ENCODE data around the gene LCMT1.

LCMT1 gene

DNA sequence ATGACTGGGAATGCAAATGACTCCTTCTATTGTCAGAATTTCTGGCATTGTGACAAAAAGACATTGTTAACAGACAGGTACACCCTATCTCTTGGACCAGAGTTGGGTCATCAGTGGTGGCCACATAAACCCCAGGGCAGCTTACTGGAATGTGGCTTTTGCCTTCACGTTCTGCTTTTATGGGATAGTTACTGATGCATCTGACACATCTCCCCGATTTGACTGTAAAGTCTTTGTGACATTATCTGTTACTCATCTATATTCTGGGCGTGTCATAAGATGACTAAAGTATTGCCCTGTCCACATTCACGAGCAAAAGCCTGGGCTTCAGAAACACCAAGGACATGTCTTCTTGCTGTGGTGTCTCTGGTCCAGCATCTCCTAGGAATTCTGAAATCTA, 86.5 kb downstream of the LCMT1 start:
- no peak for DNase-seq (ENCODE audit: low read depth)

DNA sequence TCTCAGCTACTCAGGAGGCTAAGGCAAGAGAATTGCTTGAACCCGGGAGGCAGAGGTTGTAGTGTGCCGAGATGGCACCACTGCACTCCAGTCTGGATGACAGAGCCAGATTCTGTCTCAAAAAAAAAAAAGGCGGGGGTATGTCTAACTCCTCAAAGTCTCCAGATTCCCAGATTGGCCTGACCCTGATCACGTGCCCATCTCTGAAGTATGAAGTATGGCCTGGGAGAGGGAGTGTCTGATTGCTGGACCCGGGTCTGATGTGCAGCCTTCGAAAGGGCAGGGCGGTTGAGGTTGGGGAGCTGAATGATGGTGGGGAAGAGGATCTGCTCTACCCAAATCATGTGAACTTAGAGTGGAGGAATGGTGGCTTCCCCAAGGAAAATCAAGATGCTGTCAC, 87.9 kb downstream of the LCMT1 start:
- DNase-seq (ENCODE audit: low read depth): no peak

DNA sequence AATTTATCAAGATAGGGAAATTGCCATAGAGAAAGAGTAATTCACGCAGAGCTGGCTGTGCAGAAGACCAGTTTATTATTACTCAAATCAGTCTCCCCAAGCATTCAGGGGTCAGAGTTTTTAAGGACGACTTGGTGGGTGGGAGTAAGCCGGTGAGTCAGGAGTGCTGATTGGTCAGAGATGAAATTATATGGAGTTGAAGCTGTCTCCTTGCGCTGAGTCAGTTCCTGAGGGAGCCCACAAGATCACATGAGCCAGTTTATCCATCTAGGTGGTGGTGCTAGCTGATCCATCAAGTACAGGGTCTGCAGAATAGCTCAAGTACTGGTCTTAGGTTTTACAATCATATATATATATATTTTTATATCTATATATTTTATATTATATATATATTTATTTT, 99.2 kb downstream of the LCMT1 start:
- DNase-seq (ENCODE audit: low read depth): no peak

DNA sequence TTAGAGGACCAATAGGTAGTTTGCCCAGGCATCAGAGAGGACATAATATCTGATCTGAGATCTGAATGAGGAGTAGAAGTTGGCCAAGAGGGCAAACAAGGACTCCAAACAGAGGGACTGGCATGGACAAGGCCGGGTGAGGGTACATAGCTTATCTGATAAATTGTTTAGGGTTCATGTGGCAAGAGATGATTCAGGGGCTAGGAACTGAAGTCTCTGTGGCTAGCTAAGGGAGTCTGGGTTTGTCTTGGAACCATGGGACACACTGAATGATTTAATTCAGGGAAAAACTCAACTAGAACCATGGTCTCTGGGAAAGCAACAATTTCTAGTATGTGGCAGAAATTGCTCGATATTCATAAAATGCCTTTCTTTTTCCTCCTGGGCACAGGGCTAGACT, 101.1 kb downstream of the LCMT1 start:
- DNase-seq (ENCODE audit: low read depth): no peak

DNA sequence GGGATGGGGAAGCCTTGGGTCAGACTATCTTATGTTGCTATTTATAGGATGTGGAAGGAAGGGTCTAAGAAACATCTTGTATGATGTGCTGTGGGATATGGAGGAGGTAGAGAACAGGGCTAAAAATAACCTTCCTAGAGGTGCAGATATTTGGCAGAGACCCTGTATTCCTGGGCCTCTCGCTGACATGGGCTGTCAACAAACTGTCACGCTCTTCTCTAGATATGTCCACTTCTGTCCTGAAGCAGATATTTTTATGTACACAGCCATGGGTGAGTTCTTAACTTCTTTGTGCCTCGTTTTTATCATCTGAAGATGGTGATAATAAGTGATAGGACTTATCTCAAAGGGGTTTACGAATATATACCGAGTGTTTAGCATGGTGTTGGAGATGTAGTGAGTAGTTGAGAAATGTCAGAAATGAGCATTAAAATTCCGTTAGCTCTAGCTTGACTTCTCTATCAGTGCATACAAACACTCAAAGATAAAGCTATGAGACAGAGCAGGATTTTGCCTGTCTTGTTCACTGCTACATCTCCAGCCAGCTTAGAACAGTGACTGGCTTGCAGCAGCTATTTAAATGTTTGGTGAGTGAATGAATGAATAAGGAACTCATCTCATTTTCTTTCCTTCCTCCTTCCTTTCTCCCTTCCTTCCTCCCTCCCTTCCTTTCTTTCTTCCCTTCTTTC, 102.3 kb downstream of the LCMT1 start:
- no peak for DNase-seq (ENCODE audit: low read depth)

DNA sequence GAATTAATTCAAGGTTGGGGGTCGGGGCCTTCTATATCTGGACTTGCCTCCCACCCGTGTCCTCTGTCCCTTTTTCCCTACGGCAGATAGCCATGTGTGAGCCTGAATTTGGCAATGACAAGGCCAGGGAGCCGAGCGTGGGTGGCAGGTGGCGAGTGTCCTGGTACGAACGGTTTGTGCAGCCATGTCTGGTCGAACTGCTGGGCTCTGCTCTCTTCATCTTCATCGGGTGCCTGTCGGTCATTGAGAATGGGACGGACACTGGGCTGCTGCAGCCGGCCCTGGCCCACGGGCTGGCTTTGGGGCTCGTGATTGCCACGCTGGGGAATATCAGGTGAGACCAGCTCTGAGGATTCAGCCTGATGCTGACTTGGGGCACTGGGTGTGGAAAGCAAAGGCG, 105.6 kb downstream of the LCMT1 start:
- DNase-seq (ENCODE audit: low read depth): no peak

DNA sequence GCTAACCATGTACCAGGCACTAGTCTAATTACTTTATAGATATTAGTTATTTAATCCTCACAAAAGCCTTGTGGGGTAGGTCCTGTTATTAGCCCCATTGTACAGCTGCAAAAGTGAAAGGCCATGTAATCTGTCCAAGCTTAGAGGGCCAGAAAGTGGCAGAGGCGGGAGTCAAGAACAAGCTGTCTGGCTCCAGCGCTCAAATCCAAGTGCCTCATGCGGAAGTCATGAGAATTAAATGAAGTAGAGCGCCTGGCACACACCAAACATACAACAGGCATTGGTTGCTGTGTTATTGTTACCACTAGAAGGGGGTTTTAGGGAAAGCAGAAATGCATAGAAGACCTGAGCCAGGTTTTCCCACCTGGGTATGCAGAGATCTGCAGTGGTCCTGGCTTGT, 106.4 kb downstream of the LCMT1 start:
- DNase-seq (ENCODE audit: low read depth): no peak

DNA sequence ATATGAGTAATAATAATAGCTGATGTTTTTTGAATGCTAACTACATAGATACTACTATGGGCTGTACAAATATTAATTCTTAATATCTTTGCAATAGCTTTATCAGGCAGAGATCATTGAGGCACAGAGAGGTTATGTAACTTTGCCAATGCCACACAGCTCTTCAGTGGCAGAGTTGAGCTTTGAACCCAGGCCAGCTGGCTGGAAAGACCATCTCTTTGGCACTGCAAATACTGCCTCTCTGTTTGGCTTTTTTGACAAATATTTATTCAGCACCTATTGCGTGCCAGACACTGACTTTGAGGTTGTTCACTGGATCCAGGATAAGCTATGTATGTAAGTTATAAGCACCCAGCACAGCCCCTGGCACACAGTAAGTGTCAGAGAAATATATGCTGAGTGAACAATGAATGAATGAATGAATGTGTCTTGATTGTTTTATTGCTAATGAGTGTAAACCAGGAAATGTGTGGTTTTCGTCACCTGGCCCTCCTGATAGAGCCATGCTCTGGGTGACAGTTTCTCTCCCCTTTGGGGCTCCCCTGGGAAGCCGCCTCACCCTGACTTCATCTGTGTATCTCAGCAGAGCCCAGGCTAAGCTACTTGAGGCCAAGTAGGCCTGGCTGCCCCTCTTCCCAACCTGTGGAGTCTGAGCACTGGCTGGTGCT, 107.7 kb downstream of the LCMT1 start:
- DNase-seq (ENCODE audit: low read depth): no peak

DNA sequence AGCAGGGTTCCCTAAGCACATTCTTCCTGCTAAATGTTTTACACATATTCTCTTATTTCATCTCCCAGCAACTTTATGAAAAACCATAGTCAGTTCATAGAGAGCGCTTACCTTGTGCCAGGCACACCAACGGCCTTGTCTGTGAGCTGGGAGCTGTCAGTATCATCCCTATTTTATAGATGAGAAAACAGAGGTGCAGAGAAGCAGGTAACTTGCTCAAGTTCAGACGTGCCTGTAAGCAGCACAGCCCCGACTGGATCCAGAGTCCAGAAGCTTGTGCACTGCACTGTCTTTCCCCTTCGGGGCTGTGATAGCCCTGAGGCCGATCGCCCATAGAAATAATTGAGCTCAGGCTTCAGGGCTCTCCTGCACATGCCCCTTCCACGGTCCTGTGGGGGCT, 111.4 kb downstream of the LCMT1 start:
- no peak for DNase-seq (ENCODE audit: low read depth)

DNA sequence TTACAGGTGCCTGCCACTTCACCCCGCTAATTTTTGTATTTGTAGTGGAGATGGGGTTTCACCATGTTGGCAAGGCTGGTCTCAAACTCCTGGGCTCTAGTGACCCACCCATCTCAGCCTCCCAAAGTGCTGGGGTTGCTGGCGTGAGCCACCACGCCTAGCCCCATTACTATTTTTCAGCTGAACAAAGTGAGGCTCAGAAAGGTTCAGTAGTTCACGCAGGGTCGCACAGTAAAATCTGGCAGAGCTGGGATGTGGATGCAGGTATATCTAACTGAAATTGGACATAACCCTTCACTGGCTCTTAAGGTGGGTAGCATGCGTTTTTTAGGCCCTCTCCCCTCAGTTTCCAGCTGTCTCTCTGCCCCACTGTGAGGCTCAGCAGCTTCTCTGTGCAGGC, 112.4 kb downstream of the LCMT1 start:
- DNase-seq (ENCODE audit: low read depth): no peak

DNA sequence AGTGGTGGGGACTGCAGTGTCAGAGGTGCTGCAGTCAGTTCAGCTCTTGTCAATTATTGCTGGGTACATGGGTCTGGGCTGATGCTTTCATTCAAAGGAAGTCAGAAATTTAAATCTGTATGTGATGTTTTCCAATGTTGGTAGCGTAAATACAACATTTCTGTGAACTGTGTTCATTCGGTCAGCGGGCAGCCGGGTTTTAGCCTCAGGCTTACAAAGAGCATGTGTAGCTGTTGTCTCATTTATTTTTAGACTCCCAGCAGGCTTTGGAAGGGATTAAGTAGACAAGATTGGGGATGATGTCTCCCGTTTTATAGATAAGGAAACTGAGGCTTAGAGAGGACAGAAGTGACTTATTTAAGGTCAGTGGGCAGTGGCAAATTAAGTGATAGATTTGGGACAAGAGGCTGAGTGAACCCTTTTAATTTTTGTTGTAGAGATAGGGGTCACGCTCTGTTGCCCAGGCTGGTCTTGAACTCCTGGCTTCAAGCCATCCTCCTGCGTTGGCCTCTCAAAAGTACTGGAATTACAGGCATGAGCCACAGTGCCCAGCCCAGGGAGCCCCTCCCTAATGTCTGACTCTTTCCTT, 113.3 kb downstream of the LCMT1 start:
- DNase-seq (ENCODE audit: low read depth): no peak

Measured in stimulated activated CD8-positive, alpha-beta memory T cell treated with anti-CD3 and anti-CD28 coated beads, Interleukin-12 subunit alpha, Interleukin-12 subunit beta, amount 100 ng/mL, for 1 hour (primary cell).